H9 (cell line): Measurements from ENCODE around the gene IL17F. TPM values are rescaled to one million over a fixed set of nuclear protein-coding genes. Genes with fewer than 3 reads are reported as not detected.

Source experiments
- DNase-seq: peaks from one replicate; pipeline ENCODE4 v3.0.0-alpha.2; 2017
- H2AFZ ChIP-seq: one replicate; pipeline ENCODE4 v1.6.1; 2013; ENCODE audit warnings: mild to moderate bottlenecking, low read length, control low read depth, moderate library complexity
- H2AK5ac ChIP-seq: 2 replicates; pipeline ENCODE4 v1.6.1; 2013; ENCODE audit warnings: low read length, control low read depth, mixed read lengths; ENCODE audit not compliant: insufficient read length
- H2BK120ac ChIP-seq: one replicate; pipeline ENCODE4 v1.6.1; 2013; ENCODE audit warnings: low read depth, mild to moderate bottlenecking, low read length, control low read depth, inconsistent platforms; ENCODE audit not compliant: poor library complexity, severe bottlenecking
- H2BK12ac ChIP-seq: 2 replicates; pipeline ENCODE4 v1.6.1; 2013; ENCODE audit warnings: low read length, control low read depth, mixed read lengths, low read depth; ENCODE audit not compliant: insufficient read length
- H2BK15ac ChIP-seq: 2 replicates; pipeline ENCODE4 v1.6.1; 2013; ENCODE audit warnings: low read depth, low read length, control low read depth
- H2BK20ac ChIP-seq: one replicate; pipeline ENCODE4 v1.6.1; 2013; ENCODE audit warnings: low read depth, mild to moderate bottlenecking, low read length, control low read depth, inconsistent platforms; ENCODE audit not compliant: poor library complexity, severe bottlenecking
- H2BK5ac ChIP-seq: 2 replicates; pipeline ENCODE4 v1.6.1; 2013; ENCODE audit warnings: low read length, control low read depth, mixed read lengths; ENCODE audit not compliant: insufficient read length
- H3K14ac ChIP-seq: 2 replicates; pipeline ENCODE4 v1.6.1; 2013; ENCODE audit warnings: low read length, control low read depth; ENCODE audit not compliant: insufficient read depth
- H3K18ac ChIP-seq: 2 replicates; pipeline ENCODE4 v1.6.1; 2013; ENCODE audit warnings: low read depth, mild to moderate bottlenecking, mixed read lengths, low read length, control low read depth; ENCODE audit not compliant: insufficient read length
- H3K23ac ChIP-seq: 2 replicates; pipeline ENCODE4 v1.6.1; 2013; ENCODE audit warnings: low read length, control low read depth, mixed read lengths, low read depth; ENCODE audit not compliant: insufficient read length
- H3K23me2 ChIP-seq: 2 replicates; pipeline ENCODE4 v1.6.1; 2013; ENCODE audit warnings: low read depth, mild to moderate bottlenecking, mixed read lengths, low read length, control low read depth; ENCODE audit not compliant: insufficient read length, poor library complexity, severe bottlenecking
- H3K27ac ChIP-seq: 2 replicates; pipeline ENCODE4 v1.5.1; 2013; ENCODE audit warnings: low read length, control low read depth, mixed read lengths, low read depth; ENCODE audit not compliant: insufficient read length
- H3K27me3 ChIP-seq: 2 replicates; pipeline ENCODE4 v1.6.1; 2013; ENCODE audit warnings: low read length, control low read depth, inconsistent platforms; ENCODE audit not compliant: insufficient read depth
- H3K4ac ChIP-seq: 2 replicates; pipeline ENCODE4 v1.6.1; 2013; ENCODE audit warnings: low read depth, mild to moderate bottlenecking, control low read depth, inconsistent platforms, low read length, moderate library complexity
- H3K4me1 ChIP-seq: 2 replicates; pipeline ENCODE4 v1.6.1; 2013; ENCODE audit warnings: low read length, control low read depth, inconsistent platforms; ENCODE audit not compliant: insufficient read depth
- H3K4me2 ChIP-seq: 2 replicates; pipeline ENCODE4 v1.6.1; 2013; ENCODE audit warnings: low read length, control low read depth, mixed read lengths; ENCODE audit not compliant: insufficient read length, insufficient read depth
- H3K56ac ChIP-seq: 2 replicates; pipeline ENCODE4 v1.6.1; 2013; ENCODE audit warnings: low read depth, mild to moderate bottlenecking, mixed read lengths, low read length, control low read depth; ENCODE audit not compliant: insufficient read length
- H3K79me1 ChIP-seq: 2 replicates; pipeline ENCODE4 v1.6.1; 2013; ENCODE audit warnings: low read depth, mild to moderate bottlenecking, moderate library complexity, low read length, control low read depth, inconsistent platforms; ENCODE audit not compliant: insufficient read depth, poor library complexity, severe bottlenecking
- H3K79me2 ChIP-seq: 2 replicates; pipeline ENCODE4 v1.6.1; 2013; ENCODE audit warnings: low read length, control low read depth, inconsistent platforms; ENCODE audit not compliant: insufficient read depth
- H3K9ac ChIP-seq: 2 replicates; pipeline ENCODE4 v1.6.1; 2013; ENCODE audit warnings: low read length, control low read depth, mixed read lengths; ENCODE audit not compliant: insufficient read length; ENCODE audit errors: extremely low read depth
- H3K9me3 ChIP-seq: one replicate; pipeline ENCODE4 v1.6.1; 2013; ENCODE audit warnings: low read depth, low read length, inconsistent platforms; ENCODE audit not compliant: control insufficient read depth
- H3T11ph ChIP-seq: one replicate; pipeline ENCODE4 v1.6.1; 2013; ENCODE audit warnings: mild to moderate bottlenecking, low read length, control low read depth, inconsistent platforms
- H4K20me1 ChIP-seq: one replicate; pipeline ENCODE4 v1.6.1; 2013; ENCODE audit not compliant: control insufficient read depth, insufficient read length, insufficient read depth
- H4K5ac ChIP-seq: 2 replicates; pipeline ENCODE4 v1.6.1; 2013; ENCODE audit warnings: low read depth, mild to moderate bottlenecking, mixed read lengths, low read length, control low read depth; ENCODE audit not compliant: insufficient read length
- H4K8ac ChIP-seq: replicated peaks from 2 replicates; pipeline ENCODE4 v1.6.1; 2013; ENCODE audit warnings: low read length, control low read depth, mixed read lengths, low read depth; ENCODE audit not compliant: insufficient read length
- H4K91ac ChIP-seq: 2 replicates; pipeline ENCODE4 v1.6.1; 2013; ENCODE audit warnings: low read depth, mild to moderate bottlenecking, moderate library complexity, mixed read lengths, low read length, control low read depth; ENCODE audit not compliant: insufficient read length
- H3K27ac Mint-ChIP-seq, 3 experiments: 2 replicates in 2 of 3; 3 replicates in 1 of 3; pipeline ENCODE4 v1.8.0; 2020 to 2021; ENCODE audit warnings: mixed read lengths in 3 of 3, mild to moderate bottlenecking in 1 of 3, moderate library complexity in 1 of 3
- H3K27me3 Mint-ChIP-seq: 2 replicates; pipeline ENCODE4 v1.8.0; 2021; ENCODE audit warnings: low read depth, mild to moderate bottlenecking, moderate library complexity, mixed read lengths
- H3K36me3 Mint-ChIP-seq, 3 experiments: 2 replicates in 2 of 3; 3 replicates in 1 of 3; pipeline ENCODE4 v1.8.0; 2020 to 2021; ENCODE audit warnings: low read depth in 3 of 3, mixed read lengths in 3 of 3; ENCODE audit not compliant: insufficient read depth in 1 of 3
- H3K4me1 Mint-ChIP-seq, 2 experiments: 2 replicates each; pipeline ENCODE4 v1.8.0; 2020; ENCODE audit warnings: mixed read lengths in 2 of 2
- H3K4me3 Mint-ChIP-seq, 2 experiments: 2 replicates in 1 of 2; 3 replicates in 1 of 2; pipeline ENCODE4 v1.8.0; 2020 to 2021; ENCODE audit warnings: mild to moderate bottlenecking in 2 of 2, mixed read lengths in 2 of 2, moderate library complexity in 1 of 2
- H3K9me3 Mint-ChIP-seq, 2 experiments: 2 replicates in 1 of 2; 3 replicates in 1 of 2; pipeline ENCODE4 v1.8.0; 2020; ENCODE audit warnings: mild to moderate bottlenecking in 2 of 2, mixed read lengths in 2 of 2, moderate library complexity in 1 of 2
- CTCF ChIP-seq: fragments of 200-600 bp; sonication (generic); conservative IDR thresholded peaks from 3 replicates; pipeline ENCODE4 v1.8.0; 2021; ENCODE audit warnings: antibody characterized with exemption, mild to moderate bottlenecking
- WGBS: extraction: QIAGEN DNeasy Blood & Tissue Kit; methylation state at CpG from one replicate; pipeline ENCODE4 v1.1.7; 2013; ENCODE audit warnings: missing lambda C conversion rate, low lambda C conversion rate, mixed read lengths; ENCODE audit not compliant: insufficient read length; ENCODE audit errors: extremely low coverage; 5-methylcytosine and 5-hydroxymethylcytosine counted together
- total RNA-seq: library from RNA; stranded (reverse); gene quantifications from 2 replicates; pipeline ENCODE4 v1.2.1, GENCODE V29; 2021

The IL17F gene
- total RNA-seq, 1 experiment from 2014 or later, result not detected

GRCh38 chr6:52195886-52196285 lies 48.4 kb downstream of the IL17F start:
- no peak overlapping the region for H4K8ac ChIP-seq
- no peak overlapping the region for H3K27ac ChIP-seq
- H3K56ac ChIP-seq, result no peak overlapping the region
- H3K9ac ChIP-seq, result no peak overlapping the region
- TF ChIP-seq CTCF, result no peak
- Mint-ChIP-seq H3K27ac (no peak overlapping the region), H3K4me1 (no peaks in the 10 kb centered on the region), H3K36me3 (peaks cover 16 to 20% (median 19%) of the 10 kb centered on the region in 3 experiments), H3K4me3 (no peak overlapping the region), H3K9me3 (peaks cover 28 to 34% of the 10 kb centered on the region in 2 experiments), H3K27me3 (0 out of 2 replicates have a peak, but pooled peaks cover 2% of the 10 kb centered on the region)
- no peak overlapping the region for H2AK5ac ChIP-seq
- H3K23me2 ChIP-seq, result no peaks in the 10 kb centered on the region
- no CpG with 5 or more reads among the region's 2 CpGs for WGBS
- no peaks in the 10 kb centered on the region for H3K27me3 ChIP-seq
- no peak overlapping the region for H3K18ac ChIP-seq
- H2BK15ac ChIP-seq, result no peak overlapping the region
- H3K9me3 ChIP-seq, result peaks cover 7% of the 10 kb centered on the region
- no peak overlapping the region for H3K4me2 ChIP-seq
- H3K23ac ChIP-seq, result no peak overlapping the region
- no peak overlapping the region for H3K14ac ChIP-seq
- H2AFZ ChIP-seq, result no peak overlapping the region
- no peaks in the 10 kb centered on the region for H4K20me1 ChIP-seq
- no peak for DNase-seq
- H3K4ac ChIP-seq, result no peak overlapping the region
- no peak overlapping the region for H2BK20ac ChIP-seq
- H2BK120ac ChIP-seq, result no peak overlapping the region
- no peak overlapping the region for H3T11ph ChIP-seq
- H4K5ac ChIP-seq, result no peak overlapping the region
- no peak overlapping the region for H2BK12ac ChIP-seq
- no peak overlapping the region for H2BK5ac ChIP-seq
- H3K79me1 ChIP-seq, result no peaks in the 10 kb centered on the region
- no peaks in the 10 kb centered on the region for H3K79me2 ChIP-seq
- H4K91ac ChIP-seq, result no peak overlapping the region
- no peaks in the 10 kb centered on the region for H3K4me1 ChIP-seq
